ENCODE results near the gene ZNF263. TPM values are rescaled to one million over a fixed set of nuclear protein-coding genes. Genes with fewer than 3 reads are reported as not detected.

The ZNF263 gene
- total and polyA plus RNA-seq, 10 of the 15 experiments (the other 5 are each of a cell fraction or from before 2014, with no cell fraction given) = 4.7 to 45.6 (median 24.5) TPM

- no peak for TF ChIP-seq PRDM15 (CRISPR knock-in tag; IDR thresholded peaks at IDR 0.05)
- TF ChIP-seq SREBF2 (IDR thresholded peaks at IDR 0.05; ENCODE audit: low read length) = no peak
- TF ChIP-seq IRF4 (IDR thresholded peaks at IDR 0.05; ENCODE audit: low read depth, low read length) = no peak
- peak; percentile 93 for TF ChIP-seq MXI1 (IDR thresholded peaks at IDR 0.05; ENCODE audit: low read depth, low read length)
- TF ChIP-seq SUZ12 (IDR thresholded peaks at IDR 0.05; ENCODE audit: unreplicated experiment) = no peak
- TF ChIP-seq, protein P1, sequence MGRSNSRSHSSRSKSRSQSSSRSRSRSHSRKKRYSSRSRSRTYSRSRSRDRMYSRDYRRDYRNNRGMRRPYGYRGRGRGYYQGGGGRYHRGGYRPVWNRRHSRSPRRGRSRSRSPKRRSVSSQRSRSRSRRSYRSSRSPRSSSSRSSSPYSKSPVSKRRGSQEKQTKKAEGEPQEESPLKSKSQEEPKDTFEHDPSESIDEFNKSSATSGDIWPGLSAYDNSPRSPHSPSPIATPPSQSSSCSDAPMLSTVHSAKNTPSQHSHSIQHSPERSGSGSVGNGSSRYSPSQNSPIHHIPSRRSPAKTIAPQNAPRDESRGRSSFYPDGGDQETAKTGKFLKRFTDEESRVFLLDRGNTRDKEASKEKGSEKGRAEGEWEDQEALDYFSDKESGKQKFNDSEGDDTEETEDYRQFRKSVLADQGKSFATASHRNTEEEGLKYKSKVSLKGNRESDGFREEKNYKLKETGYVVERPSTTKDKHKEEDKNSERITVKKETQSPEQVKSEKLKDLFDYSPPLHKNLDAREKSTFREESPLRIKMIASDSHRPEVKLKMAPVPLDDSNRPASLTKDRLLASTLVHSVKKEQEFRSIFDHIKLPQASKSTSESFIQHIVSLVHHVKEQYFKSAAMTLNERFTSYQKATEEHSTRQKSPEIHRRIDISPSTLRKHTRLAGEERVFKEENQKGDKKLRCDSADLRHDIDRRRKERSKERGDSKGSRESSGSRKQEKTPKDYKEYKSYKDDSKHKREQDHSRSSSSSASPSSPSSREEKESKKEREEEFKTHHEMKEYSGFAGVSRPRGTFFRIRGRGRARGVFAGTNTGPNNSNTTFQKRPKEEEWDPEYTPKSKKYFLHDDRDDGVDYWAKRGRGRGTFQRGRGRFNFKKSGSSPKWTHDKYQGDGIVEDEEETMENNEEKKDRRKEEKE (IDR thresholded peaks at IDR 0.05) = no peak
- TF ChIP-seq MAX (IDR thresholded peaks at IDR 0.05; ENCODE audit: low read depth, low read length) = peak; percentile 85
Observed at GRCh38 chr16:3282730-3283542, at the start of gene ZNF263 (continued).
